Activated CD4-positive, alpha-beta T cell treated with anti-CD3 and anti-CD28 coated beads for 1 hour (primary cell): ENCODE measurements around the gene APBB2.
"Not testable (repeated sequence)": the region's sequence is repeated elsewhere in the genome, so short reads cannot be mapped to it uniquely, and the experiment has no call there.

Experiments used
- DNase-seq: peaks from one replicate; pipeline ENCODE4 v3.0.0-alpha.2; 2020

Gene APBB2

DNA sequence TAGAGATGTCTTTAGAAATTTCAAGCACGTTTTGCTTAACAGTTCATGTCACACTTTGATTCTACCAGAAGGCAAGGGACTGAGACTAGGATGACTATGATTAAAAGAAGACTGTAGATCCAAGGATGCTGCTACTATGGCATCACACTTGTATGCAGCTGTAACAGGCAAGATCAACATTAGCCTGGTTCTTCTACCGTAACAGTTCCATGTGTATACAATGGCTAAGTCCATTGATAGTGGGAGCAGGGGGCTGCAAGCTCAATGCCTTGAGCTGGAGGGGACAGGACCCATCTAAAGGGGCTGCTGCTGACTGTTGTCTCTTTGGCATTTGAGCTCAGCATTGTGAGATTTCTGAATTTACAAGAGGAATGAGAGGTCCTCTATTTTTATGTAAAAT, 212.0 kb downstream of the APBB2 start:
- no peak for DNase-seq

- no peak for DNase-seq
Measured at GRCh38 chr4:41000356-41000755, 214.0 kb downstream of the APBB2 start.

DNA sequence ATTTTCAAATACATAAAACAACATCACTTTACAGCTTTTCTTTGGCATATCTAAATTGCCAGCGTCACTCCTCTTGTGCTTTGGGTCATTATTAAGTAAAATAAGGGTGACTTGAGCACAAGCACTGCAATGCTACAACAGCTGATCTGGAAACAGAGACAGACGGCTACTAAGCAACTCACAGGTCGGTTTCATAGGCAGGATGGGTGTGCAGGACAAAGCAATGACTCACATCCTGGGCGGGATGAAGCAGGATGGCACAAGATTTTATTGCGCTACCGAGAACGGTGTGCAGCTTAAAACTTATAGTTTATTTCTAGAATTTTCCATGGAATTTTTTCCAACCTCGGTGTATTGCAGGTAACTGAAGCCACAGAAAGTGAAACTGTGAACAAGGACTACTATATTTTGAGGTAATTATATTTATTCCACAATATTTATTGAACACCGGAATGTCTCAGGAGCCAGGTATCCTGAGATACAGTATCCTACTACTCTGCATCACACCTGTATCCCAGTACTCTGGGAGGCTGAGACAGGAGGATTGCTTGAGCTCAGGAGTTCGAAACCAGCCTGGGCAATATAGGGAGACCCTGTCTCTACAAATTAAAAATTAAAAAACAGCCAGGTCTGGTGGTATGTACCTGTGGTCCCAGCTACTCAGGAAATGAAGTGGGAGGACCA, 215.5 kb downstream of the APBB2 start:
- DNase-seq: no peak

DNA sequence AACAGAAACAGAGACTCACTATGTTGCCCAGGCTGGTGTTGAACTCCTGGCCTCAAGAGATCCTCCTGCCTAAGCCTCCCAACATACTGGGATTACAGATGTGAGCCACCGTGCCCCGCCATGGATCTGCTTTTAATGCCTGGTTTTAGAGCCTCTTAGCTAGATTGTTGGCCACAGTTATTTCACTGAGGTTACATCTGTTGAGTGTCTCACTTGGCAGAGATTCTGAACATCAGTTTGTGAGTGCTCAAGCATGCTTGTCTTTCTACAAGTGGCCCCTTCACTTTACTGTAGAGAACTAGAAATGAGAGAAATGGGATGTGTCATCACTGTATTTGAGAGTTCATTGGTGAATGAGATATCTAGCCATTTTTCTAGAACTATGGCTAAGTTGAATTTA, 218.5 kb downstream of the APBB2 start:
- DNase-seq: no peak

GRCh38 chr4:40994321-40994720, 220.0 kb downstream of the APBB2 start:
- not testable (repeated sequence) for DNase-seq

GRCh38 chr4:40993296-40993693, 221.0 kb downstream of the APBB2 start:
- DNase-seq: not testable (repeated sequence)

DNA sequence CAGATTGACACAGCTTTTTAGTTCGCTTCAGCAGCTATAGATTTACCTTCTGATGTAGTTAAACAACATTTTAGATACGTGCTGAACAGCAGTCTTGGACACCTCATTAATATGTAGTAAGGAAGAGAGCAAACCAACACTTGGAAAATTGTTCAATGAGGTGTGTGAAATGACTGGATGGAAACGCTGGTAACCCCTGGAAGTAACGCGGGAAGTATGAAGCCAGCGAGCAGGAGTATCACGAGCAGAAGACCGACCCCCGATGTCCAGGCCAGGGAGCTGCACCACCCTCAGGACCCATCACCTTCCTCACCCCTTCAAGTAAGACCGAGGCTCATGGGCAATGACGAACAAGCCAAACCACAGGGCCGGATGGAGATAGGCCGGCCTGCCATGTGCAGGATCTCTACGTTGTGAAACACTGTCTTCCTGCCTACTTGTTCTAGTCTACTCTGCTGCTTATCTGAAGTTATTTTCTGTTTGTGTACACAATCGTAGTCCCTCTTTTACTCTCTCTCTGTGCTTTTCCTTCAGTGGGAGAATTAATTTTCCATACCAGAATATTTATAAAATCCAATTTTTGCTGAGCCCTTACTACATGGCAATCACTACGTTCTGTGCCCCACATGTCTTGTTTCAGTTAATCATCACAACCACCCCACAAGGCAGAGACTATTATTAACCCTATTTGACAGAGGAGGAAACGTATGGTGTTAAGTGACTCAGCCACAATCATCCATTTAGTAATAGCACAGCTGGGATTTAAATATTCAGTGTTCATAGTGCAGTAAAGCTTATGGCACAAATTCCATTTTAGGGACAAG, 221.7 kb downstream of the APBB2 start:
- DNase-seq: no peak

DNA sequence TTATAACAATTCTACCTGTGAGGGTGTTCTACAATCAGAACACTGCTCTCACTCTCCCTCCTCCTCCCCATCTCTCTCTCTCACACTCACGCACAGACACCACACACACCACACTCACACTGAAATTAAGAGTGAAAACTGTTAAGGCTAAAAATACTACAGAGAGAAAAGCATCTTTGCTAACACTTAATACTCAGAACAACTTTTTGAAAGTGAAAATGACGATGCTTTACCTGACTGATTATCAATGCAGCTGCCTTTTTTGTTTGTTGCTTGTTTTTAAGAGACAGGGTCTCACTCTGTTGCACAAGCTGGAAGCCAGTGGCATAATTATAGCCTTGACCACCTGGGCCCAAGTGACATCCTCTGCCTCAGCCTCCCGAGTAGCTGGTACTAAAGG, 222.4 kb downstream of the APBB2 start:
- DNase-seq: no peak

GRCh38 chr4:40990899-40991265, 223.5 kb downstream of the APBB2 start:
- DNase-seq: no peak

GRCh38 chr4:40990236-40990898, 224.0 kb downstream of the APBB2 start:
- no peak for DNase-seq

- no peak for DNase-seq
Measured at GRCh38 chr4:40987151-40987550, 227.2 kb downstream of the APBB2 start.

DNA sequence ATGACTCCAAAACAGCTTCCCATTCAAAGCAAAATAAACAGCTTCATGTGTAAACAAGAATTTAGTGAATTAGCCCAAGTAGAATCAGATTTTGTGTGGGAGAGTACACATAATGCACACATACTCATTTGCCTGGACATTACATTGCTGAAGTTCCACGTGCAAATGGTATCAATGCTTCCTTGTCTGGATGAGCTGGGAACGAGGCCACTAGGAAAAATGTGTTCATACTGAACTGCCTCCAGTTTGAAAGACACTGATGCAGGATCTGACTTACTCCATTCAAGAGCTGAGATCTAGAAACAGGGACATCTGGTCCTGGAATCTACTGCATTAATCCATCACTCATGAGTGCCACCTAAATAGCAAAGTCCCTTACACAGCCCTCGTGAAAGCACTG, 228.0 kb downstream of the APBB2 start:
- DNase-seq: no peak

DNA sequence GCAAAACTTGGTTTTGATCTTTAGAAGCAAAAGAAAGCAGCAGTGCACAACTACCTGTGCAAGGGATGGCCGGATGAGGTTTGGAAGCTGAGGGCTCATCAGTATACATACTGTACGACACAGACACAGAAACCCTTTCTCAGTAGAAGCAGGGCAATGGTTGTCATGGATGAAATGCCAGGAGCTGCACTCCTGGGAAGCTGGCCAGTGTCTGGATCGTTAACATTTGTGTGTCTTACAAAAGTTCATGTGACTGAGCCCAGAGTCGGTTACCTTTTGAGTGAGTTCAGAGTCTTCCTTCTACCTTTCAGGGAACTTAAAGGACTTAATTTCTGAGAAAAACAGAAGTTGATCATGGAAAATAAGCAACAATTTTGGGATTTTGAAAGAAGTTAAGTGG, 230.3 kb downstream of the APBB2 start:
- DNase-seq: no peak

- DNase-seq: no peak
Measured at GRCh38 chr4:40980318-40980883, 233.9 kb downstream of the APBB2 start.

GRCh38 chr4:40978548-40978947, 235.8 kb downstream of the APBB2 start:
- DNase-seq: no peak

- no peak for DNase-seq
Measured at GRCh38 chr4:40976343-40976742, 238.0 kb downstream of the APBB2 start.

DNA sequence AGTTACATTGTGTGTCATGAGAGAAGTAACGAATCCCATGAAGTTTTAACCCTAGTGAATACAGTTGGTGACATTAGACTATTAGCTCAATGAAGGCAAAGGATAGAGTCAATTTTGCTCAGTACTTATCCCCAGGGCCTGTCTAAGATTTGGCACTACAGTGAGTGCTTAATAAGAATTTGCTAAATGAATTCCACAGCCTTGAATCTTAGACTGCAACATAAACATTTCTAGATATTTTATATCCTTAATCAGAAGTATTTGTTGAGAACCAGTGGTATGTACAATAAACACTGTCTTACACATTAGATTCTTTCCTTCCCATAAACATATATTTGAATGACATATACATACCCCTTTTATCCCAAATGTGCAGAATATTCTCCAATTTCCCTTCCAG, 241.6 kb downstream of the APBB2 start:
- DNase-seq: no peak

DNA sequence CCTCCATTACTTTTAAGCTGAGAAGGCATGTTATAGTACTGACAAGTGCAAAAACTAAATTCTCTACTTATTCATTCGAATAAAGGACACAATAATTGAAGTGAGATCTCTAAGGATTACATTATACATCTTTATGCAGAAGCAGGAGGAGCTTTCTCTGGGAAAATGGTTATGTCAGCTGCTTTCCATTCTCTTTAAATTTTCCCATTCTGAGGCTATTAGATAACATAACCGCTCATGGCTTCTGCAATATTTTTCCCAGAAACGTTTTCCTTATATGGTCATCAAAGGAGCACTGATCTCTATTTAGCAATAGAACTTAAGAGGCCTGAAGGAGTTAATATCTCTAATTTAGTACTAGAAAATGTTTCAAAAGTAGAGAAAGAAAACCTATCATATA, 243.0 kb downstream of the APBB2 start:
- DNase-seq: no peak

- DNase-seq: no peak
Measured at GRCh38 chr4:40969501-40969900, 244.8 kb downstream of the APBB2 start.

GRCh38 chr4:40967550-40967949, 246.8 kb downstream of the APBB2 start:
- DNase-seq: no peak

GRCh38 chr4:40966091-40966490, 248.3 kb downstream of the APBB2 start:
- no peak for DNase-seq

GRCh38 chr4:40963897-40964478, 250.4 kb downstream of the APBB2 start:
- no peak for DNase-seq

DNA sequence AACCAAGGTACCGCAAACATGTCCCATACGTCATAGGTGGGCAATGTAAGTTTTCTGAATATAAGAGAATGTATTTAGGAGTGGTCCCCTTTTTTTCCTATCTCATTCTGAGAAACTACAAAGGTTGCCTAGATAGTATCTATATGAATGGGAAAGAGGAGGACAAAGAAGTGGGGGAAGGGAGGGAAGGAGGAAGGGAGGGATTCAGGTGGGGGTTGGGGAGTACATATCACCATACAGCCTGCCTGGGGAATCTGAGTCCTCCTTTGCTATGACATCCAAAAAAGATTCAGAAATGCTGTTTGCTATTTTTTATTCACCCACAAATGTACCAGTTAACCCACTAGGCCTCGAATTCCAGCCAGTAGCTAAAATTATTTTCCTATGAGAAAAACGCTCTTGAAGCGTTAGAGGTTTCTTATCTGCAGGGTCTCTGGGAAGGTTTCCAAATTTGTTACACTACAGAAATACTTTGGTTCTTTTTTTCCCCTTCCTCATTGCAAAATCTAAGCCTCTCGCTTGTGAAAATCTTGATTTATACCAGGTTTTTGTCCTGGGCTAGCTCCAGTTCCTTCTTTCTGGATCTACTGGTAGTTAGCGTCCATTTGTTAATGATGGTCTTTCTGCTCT, 251.7 kb downstream of the APBB2 start:
- DNase-seq: no peak
